K562 (cell line): Measurements from ENCODE around the gene NFKB2. TPM values are rescaled to one million over a fixed set of nuclear protein-coding genes. Genes with fewer than 3 reads are reported as not detected.
A peak's percentile ranks its signal among the peaks of the same experiment; 100 is the strongest.

Experiments used
- COPS2 ChIP-seq: fragments of 450-650 bp; conservative IDR thresholded peaks from 2 replicates; pipeline ENCODE4 v1.6.1; 2016; ENCODE audit warnings: mild to moderate bottlenecking, moderate library complexity
- GTF2F1 ChIP-seq: IDR thresholded peaks from 2 replicates; pipeline ENCODE4 v1.6.1; 2011; ENCODE audit warnings: low read depth, low read length, improper control_type of control experiment
- MTA3 ChIP-seq: fragments of 450-650 bp; formaldehyde crosslinking; IDR thresholded peaks from 2 replicates; pipeline ENCODE4 v1.6.1; 2017; ENCODE audit warnings: mild to moderate bottlenecking, borderline replicate concordance
- PCBP1 ChIP-seq: fragments of 200-400 bp; formaldehyde crosslinking; IDR thresholded peaks from 2 replicates; pipeline ENCODE4 v1.6.1; 2018; ENCODE audit warnings: mild to moderate bottlenecking, low read depth, low read length; ENCODE audit not compliant: poor library complexity, severe bottlenecking
- RBFOX2 ChIP-seq: fragments of 200-400 bp; formaldehyde crosslinking; IDR thresholded peaks from 2 replicates; pipeline ENCODE4 v1.6.1; 2017; ENCODE audit warnings: low read depth, mild to moderate bottlenecking, low read length, moderate library complexity
- RNF2 ChIP-seq: sonication (generic); IDR thresholded peaks from 2 replicates; pipeline ENCODE4 v1.6.1; 2016
- SMARCC2 ChIP-seq: fragments of 450-650 bp; IDR thresholded peaks from 2 replicates; pipeline ENCODE4 v1.6.1; 2017; ENCODE audit warnings: antibody characterized with exemption, moderate library complexity, mild to moderate bottlenecking, low read depth
- SPI1 ChIP-seq: IDR thresholded peaks from 2 replicates; pipeline ENCODE4 v1.6.1; 2011; ENCODE audit warnings: low read depth, low read length, control low read depth, borderline replicate concordance
- ZFP1 ChIP-seq: fragments of 450-650 bp; formaldehyde crosslinking; IDR thresholded peaks from 2 replicates; pipeline ENCODE4 v1.4.0; 2020; ENCODE audit warnings: mild to moderate bottlenecking, mixed read lengths
- ZNF384 ChIP-seq: IDR thresholded peaks from 2 replicates; pipeline ENCODE4 v1.6.1; 2012; ENCODE audit warnings: low read depth, low read length, improper control_type of control experiment
- ZNF639 ChIP-seq, 2 experiments: fragments of 200-800 bp in 1 of 2; sonication (Bioruptor generic) in 1 of 2; sonication (generic) in 1 of 2; formaldehyde crosslinking in 1 of 2; IDR thresholded peaks in 1 of 2; conservative IDR thresholded peaks in 1 of 2; 2 replicates each; pipeline versions ENCODE4 v1.5.0 to v1.6.1; 2016 to 2020; ENCODE audit warnings: missing compliant biosample characterization in 1 of 2, missing genetic modification characterization in 1 of 2, missing genetic modification reagents in 1 of 2
- polyA plus RNA-seq, 8 experiments: library from polyadenylated mRNA; depleted of rRNA in 4 of 8; stranded (reverse) in 5 of 8; unstranded in 3 of 8; fragments of >200 nt; fragmentation: Nextera tagmentation in 2 of 8; fragmentation: Illumina TruSeq in 1 of 8; extraction: Ambion mirVana in 2 of 8; extraction: Trizol in 1 of 8; gene quantifications; 2 replicates each; pipeline versions ENCODE4 v1.2.1 to v1.2.3, GENCODE V29; 2011 to 2014; ENCODE audit warnings: inconsistent platforms in 1 of 8, missing spikeins in 1 of 8
- total RNA-seq, 7 experiments: library from RNA; depleted of rRNA in 6 of 7; stranded (reverse); fragments of >200 nt in 6 of 7; fragmentation: Illumina TruSeq in 2 of 7; extraction: Trizol in 2 of 7; gene quantifications; 2 replicates each; pipeline versions ENCODE4 v1.2.1 to v1.2.3, GENCODE V29; 2011 to 2021; ENCODE audit warnings: low replicate concordance in 1 of 7
- TF ChIP-seq, protein P1 (sequence below): fragments of 450-650 bp; IDR thresholded peaks from 2 replicates; pipeline ENCODE4 v1.6.1; 2016; ENCODE audit warnings: mild to moderate bottlenecking, moderate library complexity
- TF ChIP-seq, protein P2 (sequence below): fragments of 200-800 bp; sonication (Bioruptor generic); IDR thresholded peaks from 2 replicates; pipeline ENCODE4 v1.6.1; 2017; ENCODE audit warnings: missing genetic modification characterization, missing compliant biosample characterization

The NFKB2 gene
- total and polyA plus RNA-seq, 9 of the 15 experiments (the other 6 are each of a cell fraction or from before 2014, with no cell fraction given) = 0.07 to 20.3 (median 7.9) TPM

DNA sequence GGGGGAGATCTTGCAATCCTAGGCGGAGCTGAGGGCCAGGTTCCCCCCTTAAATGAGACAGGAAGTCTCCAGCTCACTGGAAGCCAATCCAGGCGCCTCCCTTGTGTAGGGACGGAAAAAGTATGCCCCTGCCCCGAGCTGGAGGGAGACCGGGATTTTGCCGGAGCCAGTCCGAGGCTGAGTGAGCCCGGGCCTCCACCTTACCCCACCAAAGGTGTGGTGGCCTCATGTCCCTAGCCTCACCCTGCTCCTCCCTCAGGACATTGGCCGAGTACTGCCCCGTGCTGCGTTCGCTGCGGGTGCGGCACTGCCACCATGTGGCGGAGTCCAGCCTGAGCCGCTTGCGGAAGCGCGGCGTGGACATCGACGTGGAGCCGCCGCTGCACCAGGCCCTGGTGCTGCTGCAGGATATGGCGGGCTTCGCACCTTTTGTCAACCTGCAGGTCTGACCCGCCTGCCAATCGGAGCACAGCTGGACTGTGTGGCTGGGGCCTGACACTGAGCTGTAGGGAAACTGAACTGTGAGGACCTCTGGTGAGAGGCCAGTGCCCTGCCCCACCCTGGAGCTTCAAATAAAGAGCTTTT lies 27.1 kb downstream of the NFKB2 start (continued):
- TF ChIP-seq, protein P1, sequence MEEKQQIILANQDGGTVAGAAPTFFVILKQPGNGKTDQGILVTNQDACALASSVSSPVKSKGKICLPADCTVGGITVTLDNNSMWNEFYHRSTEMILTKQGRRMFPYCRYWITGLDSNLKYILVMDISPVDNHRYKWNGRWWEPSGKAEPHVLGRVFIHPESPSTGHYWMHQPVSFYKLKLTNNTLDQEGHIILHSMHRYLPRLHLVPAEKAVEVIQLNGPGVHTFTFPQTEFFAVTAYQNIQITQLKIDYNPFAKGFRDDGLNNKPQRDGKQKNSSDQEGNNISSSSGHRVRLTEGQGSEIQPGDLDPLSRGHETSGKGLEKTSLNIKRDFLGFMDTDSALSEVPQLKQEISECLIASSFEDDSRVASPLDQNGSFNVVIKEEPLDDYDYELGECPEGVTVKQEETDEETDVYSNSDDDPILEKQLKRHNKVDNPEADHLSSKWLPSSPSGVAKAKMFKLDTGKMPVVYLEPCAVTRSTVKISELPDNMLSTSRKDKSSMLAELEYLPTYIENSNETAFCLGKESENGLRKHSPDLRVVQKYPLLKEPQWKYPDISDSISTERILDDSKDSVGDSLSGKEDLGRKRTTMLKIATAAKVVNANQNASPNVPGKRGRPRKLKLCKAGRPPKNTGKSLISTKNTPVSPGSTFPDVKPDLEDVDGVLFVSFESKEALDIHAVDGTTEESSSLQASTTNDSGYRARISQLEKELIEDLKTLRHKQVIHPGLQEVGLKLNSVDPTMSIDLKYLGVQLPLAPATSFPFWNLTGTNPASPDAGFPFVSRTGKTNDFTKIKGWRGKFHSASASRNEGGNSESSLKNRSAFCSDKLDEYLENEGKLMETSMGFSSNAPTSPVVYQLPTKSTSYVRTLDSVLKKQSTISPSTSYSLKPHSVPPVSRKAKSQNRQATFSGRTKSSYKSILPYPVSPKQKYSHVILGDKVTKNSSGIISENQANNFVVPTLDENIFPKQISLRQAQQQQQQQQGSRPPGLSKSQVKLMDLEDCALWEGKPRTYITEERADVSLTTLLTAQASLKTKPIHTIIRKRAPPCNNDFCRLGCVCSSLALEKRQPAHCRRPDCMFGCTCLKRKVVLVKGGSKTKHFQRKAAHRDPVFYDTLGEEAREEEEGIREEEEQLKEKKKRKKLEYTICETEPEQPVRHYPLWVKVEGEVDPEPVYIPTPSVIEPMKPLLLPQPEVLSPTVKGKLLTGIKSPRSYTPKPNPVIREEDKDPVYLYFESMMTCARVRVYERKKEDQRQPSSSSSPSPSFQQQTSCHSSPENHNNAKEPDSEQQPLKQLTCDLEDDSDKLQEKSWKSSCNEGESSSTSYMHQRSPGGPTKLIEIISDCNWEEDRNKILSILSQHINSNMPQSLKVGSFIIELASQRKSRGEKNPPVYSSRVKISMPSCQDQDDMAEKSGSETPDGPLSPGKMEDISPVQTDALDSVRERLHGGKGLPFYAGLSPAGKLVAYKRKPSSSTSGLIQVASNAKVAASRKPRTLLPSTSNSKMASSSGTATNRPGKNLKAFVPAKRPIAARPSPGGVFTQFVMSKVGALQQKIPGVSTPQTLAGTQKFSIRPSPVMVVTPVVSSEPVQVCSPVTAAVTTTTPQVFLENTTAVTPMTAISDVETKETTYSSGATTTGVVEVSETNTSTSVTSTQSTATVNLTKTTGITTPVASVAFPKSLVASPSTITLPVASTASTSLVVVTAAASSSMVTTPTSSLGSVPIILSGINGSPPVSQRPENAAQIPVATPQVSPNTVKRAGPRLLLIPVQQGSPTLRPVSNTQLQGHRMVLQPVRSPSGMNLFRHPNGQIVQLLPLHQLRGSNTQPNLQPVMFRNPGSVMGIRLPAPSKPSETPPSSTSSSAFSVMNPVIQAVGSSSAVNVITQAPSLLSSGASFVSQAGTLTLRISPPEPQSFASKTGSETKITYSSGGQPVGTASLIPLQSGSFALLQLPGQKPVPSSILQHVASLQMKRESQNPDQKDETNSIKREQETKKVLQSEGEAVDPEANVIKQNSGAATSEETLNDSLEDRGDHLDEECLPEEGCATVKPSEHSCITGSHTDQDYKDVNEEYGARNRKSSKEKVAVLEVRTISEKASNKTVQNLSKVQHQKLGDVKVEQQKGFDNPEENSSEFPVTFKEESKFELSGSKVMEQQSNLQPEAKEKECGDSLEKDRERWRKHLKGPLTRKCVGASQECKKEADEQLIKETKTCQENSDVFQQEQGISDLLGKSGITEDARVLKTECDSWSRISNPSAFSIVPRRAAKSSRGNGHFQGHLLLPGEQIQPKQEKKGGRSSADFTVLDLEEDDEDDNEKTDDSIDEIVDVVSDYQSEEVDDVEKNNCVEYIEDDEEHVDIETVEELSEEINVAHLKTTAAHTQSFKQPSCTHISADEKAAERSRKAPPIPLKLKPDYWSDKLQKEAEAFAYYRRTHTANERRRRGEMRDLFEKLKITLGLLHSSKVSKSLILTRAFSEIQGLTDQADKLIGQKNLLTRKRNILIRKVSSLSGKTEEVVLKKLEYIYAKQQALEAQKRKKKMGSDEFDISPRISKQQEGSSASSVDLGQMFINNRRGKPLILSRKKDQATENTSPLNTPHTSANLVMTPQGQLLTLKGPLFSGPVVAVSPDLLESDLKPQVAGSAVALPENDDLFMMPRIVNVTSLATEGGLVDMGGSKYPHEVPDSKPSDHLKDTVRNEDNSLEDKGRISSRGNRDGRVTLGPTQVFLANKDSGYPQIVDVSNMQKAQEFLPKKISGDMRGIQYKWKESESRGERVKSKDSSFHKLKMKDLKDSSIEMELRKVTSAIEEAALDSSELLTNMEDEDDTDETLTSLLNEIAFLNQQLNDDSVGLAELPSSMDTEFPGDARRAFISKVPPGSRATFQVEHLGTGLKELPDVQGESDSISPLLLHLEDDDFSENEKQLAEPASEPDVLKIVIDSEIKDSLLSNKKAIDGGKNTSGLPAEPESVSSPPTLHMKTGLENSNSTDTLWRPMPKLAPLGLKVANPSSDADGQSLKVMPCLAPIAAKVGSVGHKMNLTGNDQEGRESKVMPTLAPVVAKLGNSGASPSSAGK = peak; percentile 93
- TF ChIP-seq ZNF384 (peak; percentile 35; the same call in 1 of the 2 replicates), RBFOX2 (peak; percentile 72), SMARCC2 (peak; percentile 69), COPS2 (no peak), ZFP1 (CRISPR knock-in tag) (no peak), ZNF639 (CRISPR knock-in tag; conservative IDR thresholded peaks at IDR 0.05 in 1 of 2, IDR thresholded peaks at IDR 0.05 in 1 of 2) (peak in 1 of 2 experiments; percentile 48; a peak in 1 of 4 replicates), RNF2 (peak; percentile 72; the same call in 1 of the 2 replicates), GTF2F1 (no peak), MTA3 (peak; percentile 71; the same call in 1 of the 2 replicates), SPI1 (no peak), PCBP1 (no peak)
- TF ChIP-seq, protein P2, sequence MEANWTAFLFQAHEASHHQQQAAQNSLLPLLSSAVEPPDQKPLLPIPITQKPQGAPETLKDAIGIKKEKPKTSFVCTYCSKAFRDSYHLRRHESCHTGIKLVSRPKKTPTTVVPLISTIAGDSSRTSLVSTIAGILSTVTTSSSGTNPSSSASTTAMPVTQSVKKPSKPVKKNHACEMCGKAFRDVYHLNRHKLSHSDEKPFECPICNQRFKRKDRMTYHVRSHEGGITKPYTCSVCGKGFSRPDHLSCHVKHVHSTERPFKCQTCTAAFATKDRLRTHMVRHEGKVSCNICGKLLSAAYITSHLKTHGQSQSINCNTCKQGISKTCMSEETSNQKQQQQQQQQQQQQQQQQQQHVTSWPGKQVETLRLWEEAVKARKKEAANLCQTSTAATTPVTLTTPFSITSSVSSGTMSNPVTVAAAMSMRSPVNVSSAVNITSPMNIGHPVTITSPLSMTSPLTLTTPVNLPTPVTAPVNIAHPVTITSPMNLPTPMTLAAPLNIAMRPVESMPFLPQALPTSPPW (CRISPR knock-in tag) = peak; percentile 39; the same call in 1 of the 2 replicates
